OCI-LY3 (cell line): ENCODE results near the gene BCAR3.
"Not testable (repeated sequence)": the region's sequence is repeated elsewhere in the genome, so short reads cannot be mapped to it uniquely, and the experiment has no call there.

Source experiments
- CTCF ChIP-seq: fragments of 200-600, 300-600 bp; sonication (generic); IDR thresholded peaks from 2 replicates; pipeline ENCODE4 v1.5.1; 2014; ENCODE audit warnings: antibody characterized with exemption, low read length, low read depth
- EZH2phosphoT487 ChIP-seq: fragments of 200-600 bp; shearing (Covaris generic); IDR thresholded peaks from 2 replicates; pipeline ENCODE4 v1.6.1; 2018; ENCODE audit warnings: antibody characterized with exemption, mixed run types, low read depth

- TF ChIP-seq CTCF, EZH2phosphoT487: not testable (repeated sequence)
Measured at GRCh38 chr1:93697566-93697965, 15.9 kb upstream of the BCAR3 start.
